Stimulated activated CD4-positive, alpha-beta T cell treated with anti-CD3 and anti-CD28 coated beads, Interleukin-4, amount 100 ng/mL, for 1 hour (primary cell): ENCODE measurements around the gene GPR107.
A peak's percentile ranks its signal among the peaks of the same experiment; 100 is the strongest.

Source experiments
- DNase-seq: peaks from one replicate; pipeline ENCODE4 v3.0.0-alpha.2; 2020

The GPR107 gene

GRCh38 chr9:130028493-130029222 is 25.0 kb upstream of the GPR107 start:
- no peak for DNase-seq

- DNase-seq: peak; percentile 45
These were observed 24.3 kb upstream of the GPR107 start for GRCh38 chr9:130029223-130029973.

GRCh38 chr9:130030651-130031127 is 23.0 kb upstream of the GPR107 start:
- no peak for DNase-seq

- DNase-seq: no peak
These were observed 19.1 kb upstream of the GPR107 start for GRCh38 chr9:130034570-130034969.

- no peak for DNase-seq
These were observed 17.6 kb upstream of the GPR107 start for GRCh38 chr9:130036099-130036498.

GRCh38 chr9:130039528-130040147 is 14.1 kb upstream of the GPR107 start:
- no peak for DNase-seq

- no peak for DNase-seq
These were observed 12.6 kb upstream of the GPR107 start for GRCh38 chr9:130040984-130041647.

- no peak for DNase-seq
These were observed 11.9 kb upstream of the GPR107 start for GRCh38 chr9:130041648-130042405.

- peak; percentile 46 for DNase-seq
These were observed 11.3 kb upstream of the GPR107 start for GRCh38 chr9:130042406-130042884.

GRCh38 chr9:130042885-130043653 is 10.6 kb upstream of the GPR107 start, which contains the start of gene FNBP1:
Gene FNBP1, minus strand, starts transcription at chr9:130043189. Its CDS starts 214 bp downstream, at chr9:130042975.
- peak; percentile 83 for DNase-seq

GRCh38 chr9:130043654-130044623 is 9.8 kb upstream of the GPR107 start:
- DNase-seq: no peak

GRCh38 chr9:130045725-130046450 is 7.8 kb upstream of the GPR107 start:
- no peak for DNase-seq

- DNase-seq: no peak
These were observed 4.1 kb upstream of the GPR107 start for GRCh38 chr9:130049431-130050210.

GRCh38 chr9:130050462-130050861 is 3.2 kb upstream of the GPR107 start:
- DNase-seq: no peak

GRCh38 chr9:130051855-130052254 is 1.9 kb upstream of the GPR107 start:
- no peak for DNase-seq

GRCh38 chr9:130053109-130053503 is 600 bp upstream of the GPR107 start:
- DNase-seq: no peak

GRCh38 chr9:130054325-130054786 is 650 bp downstream of the GPR107 start:
- DNase-seq: no peak

GRCh38 chr9:130054820-130055219 is 1.1 kb downstream of the GPR107 start:
- DNase-seq: no peak
